ENCODE results near the gene PIK3AP1. TPM values are rescaled to one million over a fixed set of nuclear protein-coding genes. Genes with fewer than 3 reads are reported as not detected.

The PIK3AP1 gene
- total and polyA plus RNA-seq, 10 of the 15 experiments (the other 5 are each of a cell fraction or from before 2014, with no cell fraction given): 26.2 to 306 (median 119) TPM

- SMC1A ChIA-PET (ENCODE audit: uncharacterized antibody, unreplicated experiment): interaction anchor here (0.7 to 1.5 kb wide), 7 partner anchors 12 to 51 kb away, joined by 3 to 6 read pairs (median 3); no protein-coding TSS in a partner anchor
- peak overlapping the region; percentile 7; the same call in 1 of the 2 replicates for H3K27ac ChIP-seq (ENCODE audit: control insufficient read depth, insufficient read depth)
- BruUV-seq (replicated peaks): no TSS peak
- H4K20me1 ChIP-seq (ENCODE audit: control insufficient read depth, insufficient read depth): peaks cover 3% of the 10 kb centered on the region; the same call in 1 of the 2 replicates
- in situ Hi-C loops (cut with MboI) (no loop called here), intact Hi-C loops (cut with micrococcal nuclease; ENCODE audit: unreplicated experiment) (no loop called here)
- WGBS (ENCODE audit: insufficient coverage, insufficient replicate concordance, low lambda C conversion rate, missing lambda C conversion rate): 78% methylated on average over 3 of the region's 3 CpGs
- H3K36me3 ChIP-seq (ENCODE audit: control insufficient read depth in 2 of 2, insufficient read depth in 2 of 2, low read length in 1 of 2): peaks cover 4 to 12% of the 10 kb centered on the region in 2 experiments; a peak in 3 of 4 replicates
- peak overlapping the region; percentile 68 for H3K4me2 ChIP-seq (ENCODE audit: control insufficient read depth, insufficient read depth)
- H3K4me3 ChIP-seq: peak overlapping the region; percentile 18; the same call in 1 of the 2 replicates
- H3K79me2 ChIP-seq (ENCODE audit: control insufficient read depth, insufficient read depth, low read length): peaks cover 53% of the 10 kb centered on the region
- CTCF ChIA-PET: interaction anchor here (1.6 kb wide), 2 partner anchors 24 to 27 kb away, joined by 4 to 7 read pairs; no protein-coding TSS in a partner anchor
- RAD21 ChIA-PET (ENCODE audit: unreplicated experiment): interaction anchor here (0.9 to 1.6 kb wide), 4 partner anchors 19 to 98 kb away, joined by 3 to 4 read pairs (median 4); no protein-coding TSS in a partner anchor
- H3K27me3 ChIP-seq (replicated peaks in 1 of 2; ENCODE audit: control insufficient read depth in 2 of 2, insufficient read depth in 2 of 2, low read length in 1 of 2): no peaks in the 10 kb centered on the region
- no peak overlapping the region for H3K9ac ChIP-seq (ENCODE audit: control insufficient read depth, insufficient read depth, low read length)
- peaks cover 51% of the 10 kb centered on the region for H3K4me1 ChIP-seq (ENCODE audit: control insufficient read depth, insufficient read depth, low read length)
- ATAC-seq: peak; percentile 85
- DNase-seq (ENCODE audit: low read depth, low spot score): no peak
- POLR2A ChIA-PET: interaction anchor here (0.5 to 1.0 kb wide), 3 partner anchors 16 to 166 kb away, joined by 3 read pairs; no protein-coding TSS in a partner anchor
- no peak for FAIRE-seq
- no peak overlapping the region for H2AFZ ChIP-seq (ENCODE audit: control insufficient read depth, low read depth, low read length)
- H3K9me3 ChIP-seq (replicated peaks; ENCODE audit: control insufficient read depth, insufficient read depth, low read length): no peaks in the 10 kb centered on the region
- no peak for TF ChIP-seq ZZZ3 (IDR thresholded peaks at IDR 0.05; ENCODE audit: control insufficient read depth, insufficient read length, low read depth)
- no peak for TF ChIP-seq FOXM1 (IDR thresholded peaks at IDR 0.05; ENCODE audit: low read depth, low read length)
- no peak for TF ChIP-seq USF2 (IDR thresholded peaks at IDR 0.05; ENCODE audit: borderline replicate concordance, low read depth, low read length)
- TF ChIP-seq ZBED1 (IDR thresholded peaks at IDR 0.05; ENCODE audit: borderline replicate concordance): no peak
- TF ChIP-seq YY1 (IDR thresholded peaks at IDR 0.05; ENCODE audit: low read depth, low read length): no peak
- TF ChIP-seq JUNB (IDR thresholded peaks at IDR 0.05): no peak
- TF ChIP-seq RB1 (IDR thresholded peaks at IDR 0.05; ENCODE audit: borderline replicate concordance): no peak
- TF ChIP-seq EP300 (IDR thresholded peaks at IDR 0.05; ENCODE audit: borderline replicate concordance in 1 of 2, control insufficient read depth in 1 of 2, low read depth in 2 of 2, low read length in 2 of 2): no peak
- no peak for TF ChIP-seq ATF3 (IDR thresholded peaks at IDR 0.05; ENCODE audit: borderline replicate concordance, extremely low read depth, low read depth, low read length)
- no peak for TF ChIP-seq CUX1 (IDR thresholded peaks at IDR 0.05; ENCODE audit: insufficient replicate concordance, low read depth, low read length)
- TF ChIP-seq POLR2AphosphoS2 (IDR thresholded peaks at IDR 0.05; ENCODE audit: low read depth, low read length): no peak
- TF ChIP-seq NFXL1 (IDR thresholded peaks at IDR 0.05; ENCODE audit: borderline replicate concordance): no peak
- TF ChIP-seq BMI1 (IDR thresholded peaks at IDR 0.05; ENCODE audit: borderline replicate concordance): no peak
- no peak for TF ChIP-seq CEBPB (IDR thresholded peaks at IDR 0.05; ENCODE audit: borderline replicate concordance in 1 of 2, low read depth in 2 of 2, low read length in 2 of 2)
Observed at GRCh38 chr10:96666741-96667140, 53.6 kb downstream of the PIK3AP1 start.

Measured in GM12878 (cell line).